A204.1 (cell line): Measurements from ENCODE around the gene TEF.
"Not testable (repeated sequence)": the region's sequence is repeated elsewhere in the genome, so short reads cannot be mapped to it uniquely, and the experiment has no call there.

Source experiments
- FAIRE-seq: peaks from 2 replicates; lab custom pipeline; 2012; peaks lifted over from hg19 to GRCh38; lab: Jason Lieb, UNC

TEF gene

DNA sequence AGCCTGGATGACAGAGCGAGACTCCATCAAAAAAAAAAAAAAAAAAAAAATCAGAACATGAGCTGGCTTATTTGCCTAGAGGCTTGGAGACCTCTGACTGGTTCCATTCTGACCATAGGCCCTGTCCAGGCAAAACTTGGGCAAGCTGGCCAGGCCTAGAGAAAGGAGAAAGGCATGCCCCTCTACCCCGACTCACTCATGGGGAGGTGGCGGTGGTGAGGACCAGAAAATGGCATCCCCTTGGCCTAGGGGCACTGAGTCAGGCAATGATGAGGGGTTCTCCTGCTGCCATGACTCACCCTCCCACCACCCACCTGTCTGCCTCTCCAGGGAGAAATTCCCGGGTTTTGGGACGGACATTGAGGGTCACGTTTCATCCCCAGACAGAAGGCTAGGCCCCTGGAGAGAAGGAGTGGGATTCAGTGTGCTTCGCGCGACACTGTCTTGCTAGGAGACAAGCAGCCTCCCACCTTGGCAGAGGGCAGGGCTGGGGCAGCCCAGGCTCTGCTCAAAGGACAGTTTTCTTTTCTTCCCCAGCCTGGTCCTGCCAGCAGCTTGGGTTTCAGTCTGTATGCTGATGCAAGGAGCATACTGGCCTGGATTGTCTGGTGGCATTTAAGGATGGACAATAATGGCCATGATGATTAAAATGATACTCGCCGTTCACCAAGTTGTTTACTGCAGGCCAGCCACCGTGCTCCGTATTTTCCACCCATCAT is 47.6 kb downstream of the TEF start:
- no peak for FAIRE-seq

DNA sequence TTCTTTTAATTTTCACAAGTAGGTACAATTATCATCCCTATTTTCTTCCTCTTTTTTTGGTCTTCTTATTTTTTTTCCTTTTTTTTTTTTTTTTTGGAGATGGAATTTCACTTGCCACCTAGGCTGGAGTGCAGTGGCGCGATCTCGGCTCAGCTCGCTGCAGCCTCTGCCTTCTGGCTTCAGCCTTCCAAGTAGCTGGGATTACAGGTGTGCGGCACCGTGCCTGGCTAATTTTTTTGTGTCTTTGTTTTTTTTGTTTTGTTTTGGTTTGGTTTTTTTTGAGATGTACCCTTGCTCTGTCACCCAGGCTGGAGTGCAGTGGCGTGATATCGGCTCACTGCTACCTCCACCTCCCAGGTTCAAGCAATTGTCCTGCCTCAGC is 48.2 kb downstream of the TEF start:
- FAIRE-seq: no peak

- no peak for FAIRE-seq
Observed at GRCh38 chr22:41431656-41432055, 49.9 kb downstream of the TEF start.

DNA sequence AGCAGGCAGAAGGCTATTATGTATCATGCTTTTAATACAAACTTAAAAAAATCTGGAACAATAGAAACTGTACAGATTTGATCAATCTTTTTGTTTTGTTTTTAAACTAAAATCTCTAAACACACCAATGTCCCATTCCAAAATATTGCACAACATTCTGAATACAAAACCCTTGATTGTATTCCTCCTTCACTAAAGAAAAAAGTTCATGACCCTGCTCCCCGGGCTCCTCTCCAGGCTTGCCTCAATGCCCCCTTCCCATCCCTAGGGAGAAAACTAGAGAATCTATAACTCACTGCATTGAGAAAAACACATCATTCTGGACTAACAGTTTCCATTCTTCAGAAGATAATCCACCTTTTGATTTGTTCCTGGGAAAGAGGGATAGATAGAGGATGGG is 51.7 kb downstream of the TEF start:
- FAIRE-seq: not testable (repeated sequence)

DNA sequence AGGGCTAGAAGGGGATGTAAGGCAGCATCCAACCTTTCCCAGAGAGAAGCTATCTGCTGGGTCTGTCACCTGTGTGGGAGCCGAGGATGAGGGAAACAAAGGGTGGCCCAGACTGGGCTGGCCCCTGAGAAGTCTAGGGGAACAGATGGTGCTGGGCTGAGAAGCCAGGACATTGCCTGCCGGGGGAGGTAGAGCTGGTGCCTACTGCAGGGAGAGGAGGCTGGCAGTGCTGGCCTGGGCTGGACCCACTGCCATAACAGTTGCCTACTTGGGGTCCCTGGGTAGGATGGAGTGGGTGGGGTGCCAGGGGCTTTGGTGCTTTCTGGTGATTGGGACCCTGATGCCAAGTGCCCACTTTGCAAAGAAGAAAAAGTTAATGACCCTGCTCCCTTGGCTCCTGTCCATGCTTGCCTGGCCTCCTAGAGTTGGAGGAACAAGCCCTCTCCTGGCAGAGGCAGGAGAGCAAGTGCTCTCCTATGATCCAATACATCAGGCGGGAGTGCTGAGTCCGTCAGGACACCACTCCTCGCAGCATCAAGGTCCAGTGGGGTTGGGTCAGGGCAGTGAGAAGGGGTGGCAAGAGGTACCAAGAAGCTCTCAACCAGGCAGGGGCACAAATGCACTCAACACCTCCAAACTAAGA is 52.7 kb downstream of the TEF start:
- not testable (repeated sequence) for FAIRE-seq

DNA sequence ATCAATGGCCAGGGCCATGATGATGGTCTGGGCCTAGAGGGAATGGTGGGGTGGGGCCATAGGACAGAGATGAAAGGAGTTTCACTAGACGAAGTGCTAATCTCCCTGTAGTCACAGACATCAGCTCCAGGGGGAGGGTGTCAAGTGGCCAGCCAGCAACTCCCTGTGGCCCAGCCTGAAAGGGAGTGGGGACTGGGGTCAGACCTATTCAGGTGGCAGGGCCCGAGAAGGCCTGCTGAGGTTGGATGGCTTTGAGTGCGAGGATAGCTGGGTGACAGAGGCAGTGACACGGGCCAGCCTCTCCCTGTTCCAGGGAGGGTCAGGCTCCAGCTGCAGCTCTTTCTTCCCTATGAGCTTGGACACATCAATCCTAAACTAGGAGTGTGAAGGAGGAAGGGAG is 53.8 kb downstream of the TEF start:
- no peak for FAIRE-seq

DNA sequence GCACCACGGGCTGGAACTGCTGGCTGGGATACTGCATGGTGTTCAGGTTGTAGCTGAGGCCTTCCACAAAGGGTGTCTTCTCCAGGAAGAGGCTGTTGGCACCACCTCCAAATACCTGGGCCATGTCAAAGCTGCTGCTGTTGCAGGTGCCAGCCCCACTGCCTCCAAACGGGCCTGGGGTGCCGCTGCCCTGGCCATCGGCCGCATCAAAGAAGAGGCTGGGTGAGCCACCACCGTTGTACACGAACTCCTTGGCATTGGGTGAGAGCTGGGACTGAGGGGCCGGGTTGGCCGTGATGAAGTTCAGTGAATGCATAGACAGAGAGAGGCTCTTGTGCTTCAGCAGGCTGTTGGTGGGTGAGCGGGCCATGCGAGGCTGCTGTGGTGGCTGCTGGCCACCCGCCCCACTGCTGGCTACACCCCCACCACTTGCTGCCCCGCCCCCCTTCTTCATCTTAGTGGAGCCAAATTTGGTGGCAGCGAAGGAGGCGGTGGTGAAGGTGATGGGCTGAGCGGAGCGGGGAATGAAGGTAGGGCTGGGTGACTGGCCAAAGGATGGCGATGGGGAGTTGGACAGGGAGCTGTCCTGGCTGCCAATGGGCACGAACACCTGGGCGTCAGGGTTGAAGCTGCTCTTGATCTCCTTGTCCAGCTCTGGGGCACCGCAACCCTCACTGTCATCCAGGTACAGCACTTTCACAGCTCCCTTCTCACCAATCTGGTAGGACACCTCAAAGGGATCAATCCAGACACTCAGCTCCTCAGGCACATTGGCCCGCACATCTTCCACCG is 54.8 kb downstream of the TEF start:
- no peak for FAIRE-seq

- FAIRE-seq: no peak
Observed at GRCh38 chr22:41437198-41437597, 55.5 kb downstream of the TEF start.

DNA sequence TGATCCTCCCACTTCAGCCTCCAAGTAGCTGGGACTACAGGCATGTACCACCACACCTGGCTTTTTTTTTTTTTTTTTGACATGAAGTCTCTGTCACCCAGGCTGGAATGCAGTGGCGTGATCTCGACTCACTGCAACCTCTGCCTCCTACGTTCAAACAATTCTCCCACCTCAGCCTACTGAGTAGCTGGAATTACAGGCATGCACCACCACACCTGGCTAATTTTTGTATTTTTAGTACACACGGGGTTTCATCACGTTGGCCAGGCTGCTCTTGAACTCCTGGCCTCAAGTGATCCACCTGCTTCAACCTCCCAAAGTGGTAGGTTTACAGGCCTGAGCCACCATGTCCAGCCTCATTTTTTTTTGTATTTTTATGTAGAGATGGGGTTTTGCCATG is 58.8 kb downstream of the TEF start:
- FAIRE-seq: not testable (repeated sequence)

DNA sequence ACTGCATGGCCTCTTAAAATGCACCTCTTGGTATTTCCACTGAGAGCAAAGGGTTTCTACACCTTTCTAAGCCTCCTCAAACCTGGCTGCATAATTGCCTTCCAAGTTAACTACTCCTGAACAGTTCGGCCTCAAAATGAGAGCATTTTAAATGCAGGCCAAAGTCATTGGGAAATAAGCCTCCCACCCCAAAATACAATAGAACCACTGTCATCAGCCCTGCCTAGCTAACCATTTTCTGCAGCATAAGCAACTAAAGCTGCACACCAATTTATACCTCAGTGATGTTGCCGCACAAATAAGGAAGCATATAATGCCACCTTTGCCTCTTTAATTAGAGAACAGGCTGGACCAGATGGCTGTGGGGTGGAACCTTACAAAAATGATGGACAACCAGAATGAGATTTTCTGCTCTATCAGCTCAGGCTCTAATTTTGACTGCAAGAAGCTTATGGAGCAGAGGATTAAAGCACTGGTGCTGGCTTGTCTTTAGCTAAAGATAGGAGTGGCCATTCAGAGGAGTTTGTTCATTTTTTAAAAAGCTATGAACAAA is 60.6 kb downstream of the TEF start:
- no peak for FAIRE-seq

- peak; percentile 97 for FAIRE-seq
Observed at GRCh38 chr22:41444360-41445128, 62.8 kb downstream of the TEF start.

- no peak for FAIRE-seq
Observed at GRCh38 chr22:41445129-41446056, 63.7 kb downstream of the TEF start.

DNA sequence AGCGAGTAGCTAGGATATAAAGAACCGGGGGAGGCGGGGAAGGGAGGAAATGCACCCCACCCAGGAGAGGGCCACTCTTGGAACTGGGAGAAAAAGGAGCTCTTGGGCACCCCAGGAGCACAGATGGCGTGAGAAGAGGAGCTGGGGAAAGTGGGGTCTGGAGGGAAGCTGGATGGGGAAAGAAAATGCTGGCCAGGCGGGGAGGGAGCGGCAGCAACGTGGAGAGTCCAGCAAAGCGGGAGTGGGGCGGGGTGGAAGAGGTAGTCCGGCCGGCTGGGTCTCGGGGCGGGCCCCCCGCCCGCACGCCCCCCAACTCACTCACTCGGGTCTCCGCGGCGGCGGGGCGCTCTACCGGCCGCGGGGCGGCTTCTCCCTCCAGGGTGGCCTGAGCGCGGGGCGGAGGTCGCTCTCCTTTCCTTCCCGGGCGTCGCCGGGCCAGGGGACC is 64.3 kb downstream of the TEF start:
- no peak for FAIRE-seq

GRCh38 chr22:41446639-41447434 is 65.1 kb downstream of the TEF start, which contains the start of gene TOB2:
Gene TOB2, minus strand, starts transcription at chr22:41446801. Its CDS starts 9,456 bp downstream, at chr22:41437345.
- no peak for FAIRE-seq

DNA sequence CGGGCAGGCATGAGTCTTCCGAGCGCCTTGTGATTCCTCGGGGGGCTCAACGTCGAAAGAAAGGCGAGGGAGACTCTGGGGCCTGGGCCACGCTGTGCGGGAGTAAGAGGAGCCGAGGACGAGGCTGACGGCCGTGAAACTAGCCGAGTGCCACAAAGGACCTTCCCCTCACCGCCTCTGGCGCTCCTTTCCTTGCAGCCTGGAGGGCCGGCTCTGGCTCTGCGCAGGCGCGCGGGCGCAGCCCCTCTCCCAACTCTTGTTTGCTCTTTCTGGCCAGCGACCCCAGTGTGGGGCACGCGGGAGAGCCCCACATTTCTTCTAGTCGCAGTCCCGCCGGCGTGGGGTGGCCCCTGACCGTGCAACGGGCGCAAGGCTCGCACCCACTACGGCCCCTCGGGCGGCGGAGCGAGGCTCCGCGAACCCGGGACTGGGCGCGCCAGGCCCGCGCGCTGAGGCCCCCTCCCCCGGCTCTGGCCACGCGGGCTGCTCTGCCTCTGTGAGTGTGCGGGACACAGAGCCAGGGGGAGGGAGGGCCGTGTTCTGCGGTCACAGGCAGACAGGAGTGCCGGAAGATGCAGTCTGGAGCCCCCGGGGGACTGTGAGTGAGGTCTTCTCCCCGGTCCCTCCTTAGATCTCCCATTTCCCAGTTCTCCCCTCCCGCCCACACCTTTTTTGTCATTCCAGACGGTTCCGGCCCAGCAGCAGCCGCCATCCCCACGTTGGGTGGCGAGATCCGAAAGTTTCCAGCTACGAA is 65.9 kb downstream of the TEF start:
- FAIRE-seq: no peak

GRCh38 chr22:41448189-41448808 is 66.6 kb downstream of the TEF start:
- FAIRE-seq: peak; percentile 100
